GM21576 (cell line): ENCODE data around the gene DNMT3B.
"Not testable (repeated sequence)": the region's sequence is repeated elsewhere in the genome, so short reads cannot be mapped to it uniquely, and the experiment has no call there.

Experiments
- ATAC-seq: cut with Tn5 transposase; IDR thresholded peaks from one replicate; pipeline ENCODE4 v1.9.1; 2021; ENCODE audit warnings: mild to moderate bottlenecking, moderate library complexity; ENCODE audit not compliant: unreplicated experiment

Gene DNMT3B

DNA sequence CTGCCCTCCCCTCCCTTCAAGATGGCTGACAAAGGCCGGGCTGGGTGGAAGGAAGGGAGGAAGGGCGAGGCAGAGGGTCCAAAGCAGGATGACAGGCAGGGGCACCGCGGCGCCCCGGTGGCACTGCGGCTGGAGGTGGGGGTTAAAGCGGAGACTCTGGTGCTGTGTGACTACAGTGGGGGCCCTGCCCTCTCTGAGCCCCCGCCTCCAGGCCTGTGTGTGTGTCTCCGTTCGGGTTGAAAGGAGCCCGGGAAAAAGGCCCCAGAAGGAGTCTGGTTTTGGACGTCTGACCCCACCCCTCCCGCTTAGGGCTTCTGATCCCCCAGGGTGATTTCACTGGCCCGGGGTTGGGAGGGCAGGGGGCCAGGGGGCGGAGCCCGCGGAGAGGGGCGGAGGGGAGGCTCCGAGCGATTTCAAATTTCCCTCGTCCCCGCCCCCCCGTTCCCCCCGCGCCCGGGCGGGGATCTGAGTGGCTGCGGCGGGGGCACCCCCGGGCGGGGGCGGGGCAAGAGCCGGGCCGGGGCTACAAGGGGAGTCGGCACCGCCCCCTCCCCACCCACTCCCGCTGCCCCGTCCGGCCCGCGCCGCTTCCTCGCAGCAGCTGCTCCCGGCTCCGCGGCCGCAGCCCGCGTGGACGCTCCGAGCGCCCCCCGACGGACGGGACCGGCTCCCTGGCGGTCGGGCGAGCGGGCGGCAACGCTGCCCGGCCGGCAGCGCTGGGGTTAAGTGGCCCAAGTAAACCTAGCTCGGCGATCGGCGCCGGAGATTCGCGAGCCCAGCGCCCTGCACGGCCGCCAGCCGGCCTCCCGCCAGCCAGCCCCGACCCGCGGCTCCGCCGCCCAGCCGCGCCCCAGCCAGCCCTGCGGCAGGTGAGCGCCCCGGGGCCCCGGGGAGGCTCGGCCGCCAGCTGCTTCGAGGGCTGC is at the start of gene DNMT3B:
DNMT3B (plus strand) TSS at position 555 of the 923 bp plus-strand sequence. CDS start 17,939 bp downstream, outside the sequence.
- ATAC-seq = peak; percentile 61

DNA sequence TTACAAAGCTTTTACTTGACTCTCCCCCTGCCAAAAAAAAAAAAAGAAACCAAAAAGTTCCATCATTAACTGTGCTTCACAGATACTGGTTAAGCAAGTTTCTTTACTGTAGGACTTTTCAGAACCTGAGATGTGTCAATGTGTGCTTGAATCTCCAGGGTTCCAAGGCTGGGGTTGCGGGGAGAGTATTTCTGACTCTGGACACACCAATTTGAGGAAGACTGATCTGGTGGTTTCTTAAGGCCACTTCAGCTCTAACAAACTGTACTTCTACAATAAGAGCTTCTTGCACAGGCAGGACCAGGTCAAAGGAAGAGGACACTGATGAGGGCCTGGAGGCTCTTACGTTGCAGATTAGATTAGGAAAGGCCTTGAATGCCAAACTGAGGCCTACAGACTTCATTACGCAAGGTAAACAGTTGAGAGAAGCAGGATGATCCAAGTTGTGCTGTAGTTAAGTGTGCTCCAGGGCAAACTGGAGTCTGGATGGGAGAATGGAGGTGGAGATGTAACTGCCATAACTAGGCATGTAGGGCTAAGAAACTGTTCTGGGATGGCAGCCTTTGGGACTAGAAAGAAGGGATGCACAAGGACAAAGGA is 43.3 kb upstream of the DNMT3B start:
- no peak for ATAC-seq

DNA sequence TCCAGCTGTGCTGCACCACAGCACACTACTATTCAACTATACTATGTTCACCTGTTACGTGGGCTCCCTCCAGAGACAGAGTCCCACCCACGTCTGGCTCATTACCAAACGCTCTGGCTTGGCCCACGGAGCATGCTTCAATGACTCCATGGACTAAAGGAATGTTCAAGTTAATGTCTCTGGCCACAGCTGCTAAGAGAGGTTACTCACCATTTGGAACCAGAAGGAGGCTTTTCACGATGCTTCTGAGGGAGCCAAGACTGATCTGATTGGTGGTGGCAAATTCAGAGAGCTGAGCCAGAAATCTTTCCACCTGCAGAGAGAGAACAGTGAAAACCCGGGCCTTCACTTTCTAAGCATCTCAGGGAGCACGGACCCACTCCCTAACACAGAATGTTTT is 34.5 kb upstream of the DNMT3B start:
- ATAC-seq = no peak

DNA sequence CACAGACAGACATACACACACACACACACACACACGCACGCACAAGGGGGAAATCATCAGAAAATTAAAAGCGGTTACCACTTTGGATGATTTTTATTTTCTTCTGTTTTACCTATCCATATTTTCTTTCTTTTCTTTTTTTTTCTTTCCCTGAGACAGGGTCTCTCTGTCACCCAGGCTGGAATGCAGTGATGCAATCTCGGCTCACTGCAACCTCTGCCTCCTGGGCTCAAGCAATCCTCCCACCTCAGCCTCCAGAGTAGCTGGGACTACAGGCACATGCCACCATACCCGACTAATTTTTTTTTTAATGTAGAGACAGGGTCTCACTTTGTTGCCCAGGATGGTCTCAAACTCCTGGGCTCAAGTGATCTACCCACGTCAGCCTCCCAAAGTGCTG is 33.8 kb upstream of the DNMT3B start:
- ATAC-seq = not testable (repeated sequence)

DNA sequence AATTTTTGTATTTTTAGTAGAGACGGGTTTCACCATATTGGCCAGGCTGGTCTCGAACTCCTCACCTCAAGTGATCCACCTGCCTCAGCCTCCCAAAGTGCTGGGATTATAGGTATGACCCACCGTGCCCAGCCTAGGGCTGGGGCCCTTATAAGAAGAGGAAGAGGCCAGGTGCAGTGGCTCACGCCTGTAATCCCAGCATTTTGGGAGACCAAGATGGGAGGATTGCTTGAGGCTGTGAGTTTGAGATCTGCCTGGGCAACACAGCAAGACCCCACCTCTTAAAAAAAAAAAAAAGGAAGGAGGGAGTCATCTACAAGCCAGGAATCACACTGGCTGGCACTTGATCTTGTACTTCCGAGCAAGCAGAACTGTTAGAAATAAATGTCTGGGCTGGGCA is 32.9 kb upstream of the DNMT3B start:
- ATAC-seq = not testable (repeated sequence)

DNA sequence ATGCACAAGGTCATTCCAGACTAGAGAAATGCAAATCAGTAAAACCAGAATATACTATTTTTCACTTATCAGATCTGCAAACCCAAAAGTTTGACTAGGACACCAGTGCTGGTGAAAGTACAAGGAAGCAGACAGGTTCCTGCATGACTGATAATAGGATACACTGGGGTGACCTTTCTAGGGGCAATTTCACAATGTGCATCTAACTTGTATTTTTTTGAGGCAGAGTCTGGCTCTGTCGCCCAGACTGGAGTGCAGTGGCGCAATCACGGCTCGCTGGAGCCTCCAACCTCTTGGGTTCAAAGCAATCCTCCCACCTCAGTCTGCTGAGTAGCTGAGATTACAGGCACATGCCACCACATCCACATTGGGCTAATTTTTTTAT is 30.3 kb upstream of the DNMT3B start:
- ATAC-seq = no peak

DNA sequence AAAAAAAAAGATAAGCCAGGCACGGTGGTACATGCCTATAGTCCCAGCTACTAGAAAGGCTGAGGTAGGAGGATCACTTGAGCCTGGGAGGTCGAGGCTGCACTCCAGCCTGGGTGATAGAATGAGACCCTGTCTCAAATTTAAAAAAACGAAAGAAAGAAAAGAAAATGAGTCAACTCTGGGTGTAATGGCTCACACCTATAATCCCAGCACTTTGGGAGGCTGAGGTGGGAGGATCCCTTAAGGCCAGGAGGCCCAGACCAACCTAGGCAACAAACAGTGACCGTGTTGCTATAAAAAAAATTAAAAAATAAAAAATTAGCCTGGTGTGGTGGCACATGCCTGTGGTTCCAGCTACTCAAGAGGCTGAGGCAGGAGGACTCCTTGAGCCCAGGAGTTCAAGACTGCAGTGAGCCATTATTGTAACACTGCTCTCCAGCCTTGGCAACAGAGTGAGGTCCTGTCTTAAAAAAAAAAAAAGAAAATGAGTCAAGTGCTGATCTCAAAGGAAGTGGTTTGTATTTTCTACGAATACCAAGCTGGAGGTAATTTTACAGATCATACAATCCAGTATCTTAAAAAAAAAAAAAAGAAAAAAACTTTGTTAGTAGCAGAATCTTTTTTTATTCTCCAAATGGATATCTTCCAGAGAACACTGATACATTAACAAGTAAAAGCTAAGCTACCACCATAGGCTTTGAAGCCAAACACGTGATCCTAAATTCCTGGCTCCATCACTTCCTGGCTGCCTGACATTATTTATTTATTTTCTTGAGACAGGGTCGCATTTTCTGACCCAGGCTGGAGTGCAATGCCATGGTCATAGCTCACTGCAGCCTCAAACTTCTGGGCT is 24.6 kb upstream of the DNMT3B start:
- no peak for ATAC-seq

DNA sequence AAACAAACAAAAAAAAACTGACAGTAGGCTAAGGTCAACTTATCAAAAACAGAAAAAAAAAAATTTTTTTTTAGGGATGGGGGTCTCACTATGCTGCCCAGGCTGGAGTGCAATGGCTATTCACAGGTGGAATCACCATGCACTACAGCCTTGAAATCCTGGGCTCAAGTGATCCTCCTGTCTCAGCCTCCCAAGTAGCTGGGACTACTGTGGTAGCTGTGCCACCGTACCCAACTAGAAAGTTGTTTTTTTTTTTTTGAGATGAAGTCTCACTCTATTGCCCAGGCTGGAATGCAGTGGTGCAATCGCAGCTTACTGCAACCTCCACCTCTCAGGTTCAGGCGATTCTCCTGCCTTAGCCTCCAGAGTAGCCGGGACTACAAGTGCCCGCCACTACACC is 21.0 kb upstream of the DNMT3B start:
- no peak for ATAC-seq

DNA sequence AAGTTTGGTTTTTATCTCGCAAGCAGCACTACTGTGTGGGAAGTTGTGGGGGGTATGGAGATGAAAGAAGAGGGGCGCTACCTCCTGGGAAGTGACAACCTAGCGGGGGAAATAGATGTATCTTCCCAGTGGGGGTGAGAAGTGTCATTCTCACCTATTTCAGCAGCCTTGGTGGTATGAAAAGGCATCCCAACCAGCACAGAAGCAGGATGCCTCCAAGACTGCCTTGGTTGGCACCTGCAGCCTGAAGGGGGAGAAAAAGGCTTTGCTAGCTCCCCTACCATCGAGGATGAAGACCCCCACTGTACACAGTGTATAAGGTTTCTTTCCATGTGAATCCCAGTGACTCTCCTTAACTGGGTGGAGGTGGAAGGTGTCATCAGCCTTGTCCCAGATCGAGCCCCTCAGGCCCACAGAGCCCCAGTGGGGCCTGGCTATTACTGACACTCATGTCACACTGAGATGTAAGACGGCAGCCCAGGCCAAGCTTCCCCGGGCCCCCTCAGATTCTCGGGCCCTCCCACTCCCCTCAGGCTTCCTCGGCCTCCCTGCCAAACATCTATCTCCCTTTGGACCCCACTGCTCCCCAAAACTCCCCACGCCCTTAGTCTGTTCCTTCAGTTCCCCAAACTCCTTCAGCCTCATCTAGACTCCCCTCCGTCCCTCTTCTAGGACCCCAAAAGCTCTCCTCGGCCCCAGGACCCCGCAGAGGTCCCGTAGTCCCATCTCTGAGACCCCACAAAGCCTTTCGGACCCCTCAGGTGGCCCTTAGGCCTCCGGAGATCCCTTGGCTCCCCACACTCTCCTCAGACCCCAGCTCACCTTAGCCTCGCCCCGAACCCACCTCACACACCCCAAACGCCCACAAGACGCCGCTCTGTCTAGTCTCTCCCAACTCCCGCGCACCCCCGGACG is 19.6 kb upstream of the DNMT3B start:
- ATAC-seq = no peak

DNA sequence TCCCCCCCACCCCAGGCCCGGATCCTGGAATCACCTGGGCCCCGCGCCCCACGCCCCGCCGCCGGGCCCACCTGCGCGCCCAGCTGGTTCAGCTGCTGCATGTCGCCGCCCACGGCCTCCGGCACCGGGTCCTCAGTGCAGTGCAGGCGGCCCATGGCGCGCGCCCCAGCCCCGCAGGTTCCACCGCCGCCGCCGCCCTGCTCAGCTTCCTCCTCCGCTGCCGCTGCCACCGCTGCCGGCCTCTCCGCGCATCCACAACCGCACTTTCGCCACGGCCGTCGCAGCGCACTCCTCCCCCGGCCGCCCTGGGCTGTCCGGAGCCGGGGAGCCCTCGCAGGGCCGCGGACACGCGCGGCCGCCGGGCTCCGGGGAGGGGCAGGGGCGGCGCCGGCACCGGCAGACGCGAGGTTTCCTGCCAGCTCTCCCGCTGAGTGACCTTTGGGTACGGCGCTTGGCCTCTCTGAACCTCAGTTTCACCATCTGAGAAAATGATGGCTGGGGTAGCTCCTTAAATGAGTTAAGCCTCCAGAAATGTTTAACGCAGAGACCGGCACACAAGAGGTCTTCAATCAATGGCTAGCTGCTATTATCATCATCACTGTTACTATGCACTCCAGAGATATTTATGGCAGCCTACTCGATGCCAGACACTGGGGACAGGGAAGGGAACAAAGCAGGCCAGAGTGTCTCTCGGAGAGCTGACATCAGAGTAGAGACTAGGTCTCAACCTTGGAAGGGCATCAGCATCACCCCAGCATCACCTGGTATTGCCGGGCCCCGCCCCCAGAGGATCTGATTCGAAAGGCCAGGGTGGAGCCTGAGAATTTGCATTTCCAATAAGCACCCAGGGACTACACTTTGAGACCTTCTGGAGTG is 18.7 kb upstream of the DNMT3B start, which contains the start of gene COMMD7:
COMMD7 (minus strand) TSS at position 231 of the 876 bp plus-strand sequence; CDS start at position 155, 76 bp downstream.
- peak; percentile 67 for ATAC-seq

DNA sequence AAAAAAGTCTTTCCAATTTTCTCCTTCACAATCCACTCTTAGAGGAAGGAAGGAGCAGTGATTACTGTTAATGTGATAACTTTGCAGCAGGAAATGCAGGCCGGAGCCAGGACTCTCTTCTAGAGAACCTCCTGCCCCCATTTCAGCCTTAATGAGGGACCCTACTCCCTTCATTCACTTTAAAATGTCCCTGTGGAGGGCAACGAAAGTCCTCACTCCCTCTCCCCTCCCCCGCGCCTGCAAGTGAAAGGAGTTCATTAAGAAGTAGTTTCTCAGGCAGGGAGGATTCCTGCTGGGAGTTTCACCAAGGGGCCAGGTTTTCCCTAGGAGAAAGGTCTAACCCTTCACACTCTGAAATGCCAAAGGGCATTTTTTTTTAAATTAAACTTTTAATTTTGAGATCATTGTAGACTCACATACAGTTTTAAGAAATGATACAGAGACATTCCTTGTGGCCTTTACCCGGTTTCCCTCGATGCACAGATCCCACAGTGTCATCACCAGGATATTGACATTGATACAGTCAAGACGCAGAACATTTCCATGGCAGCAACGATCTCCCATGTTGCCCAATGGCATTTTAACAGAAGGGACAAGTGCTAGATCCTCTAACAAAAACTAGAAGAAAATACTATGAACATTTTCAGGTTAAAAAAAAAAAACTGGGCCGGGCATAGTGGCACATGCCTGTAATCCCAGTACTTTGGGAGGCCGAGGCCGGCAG is 12.1 kb upstream of the DNMT3B start:
- no peak for ATAC-seq

DNA sequence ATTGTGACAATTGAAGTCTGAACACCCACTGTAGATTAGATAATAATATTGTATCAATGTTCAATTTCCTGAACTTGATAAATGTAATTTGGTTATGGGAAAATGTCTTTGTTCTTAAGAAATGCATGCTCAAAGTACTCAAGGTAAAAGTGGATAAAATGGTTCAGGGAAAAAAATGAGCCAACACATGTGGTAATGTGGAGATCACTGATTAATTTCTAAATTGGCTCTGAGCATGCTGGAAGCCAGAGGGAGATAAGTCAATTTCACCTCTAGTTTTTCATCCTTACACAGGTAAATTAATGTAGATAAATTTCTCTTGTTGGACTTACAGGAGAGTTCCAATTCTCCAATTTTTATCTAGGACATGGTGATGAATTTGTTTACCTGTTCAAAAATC is 10.9 kb upstream of the DNMT3B start:
- ATAC-seq = no peak

DNA sequence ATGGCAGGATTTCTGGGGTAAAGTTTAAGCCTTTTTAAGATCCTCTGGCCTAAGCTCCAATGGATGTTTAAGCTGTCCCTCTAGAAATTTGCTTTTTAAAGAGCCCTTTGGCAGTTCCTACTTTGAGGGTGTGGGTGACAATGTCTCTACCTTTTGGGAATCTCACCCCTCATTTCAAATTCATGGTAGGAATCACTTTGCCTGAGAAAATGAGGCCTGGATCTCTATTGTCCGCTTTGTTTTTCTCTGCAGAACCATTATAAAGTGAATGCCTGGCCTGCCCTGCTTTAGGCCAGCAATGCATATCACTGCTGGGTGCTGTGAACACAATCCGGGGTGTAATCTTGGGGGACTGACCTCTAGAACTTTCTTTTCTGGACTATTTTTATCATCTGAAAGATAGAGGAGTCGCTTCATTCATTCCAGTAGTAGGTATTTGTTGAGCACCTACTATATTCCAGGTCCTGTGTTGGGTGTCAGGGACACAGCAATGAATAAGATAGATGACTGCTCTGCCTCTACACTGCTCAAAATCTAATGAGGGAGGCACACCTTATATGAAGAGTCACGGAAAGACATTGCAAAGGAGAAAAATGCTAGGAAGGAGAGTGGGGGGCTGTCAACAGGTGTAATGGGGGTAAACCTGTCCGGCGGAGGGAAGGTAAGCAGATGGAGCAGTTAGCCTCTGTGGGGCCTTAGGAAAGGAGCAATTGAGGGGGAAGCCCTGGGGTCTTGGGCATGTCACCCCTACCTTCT is 10.3 kb upstream of the DNMT3B start:
- no peak for ATAC-seq

DNA sequence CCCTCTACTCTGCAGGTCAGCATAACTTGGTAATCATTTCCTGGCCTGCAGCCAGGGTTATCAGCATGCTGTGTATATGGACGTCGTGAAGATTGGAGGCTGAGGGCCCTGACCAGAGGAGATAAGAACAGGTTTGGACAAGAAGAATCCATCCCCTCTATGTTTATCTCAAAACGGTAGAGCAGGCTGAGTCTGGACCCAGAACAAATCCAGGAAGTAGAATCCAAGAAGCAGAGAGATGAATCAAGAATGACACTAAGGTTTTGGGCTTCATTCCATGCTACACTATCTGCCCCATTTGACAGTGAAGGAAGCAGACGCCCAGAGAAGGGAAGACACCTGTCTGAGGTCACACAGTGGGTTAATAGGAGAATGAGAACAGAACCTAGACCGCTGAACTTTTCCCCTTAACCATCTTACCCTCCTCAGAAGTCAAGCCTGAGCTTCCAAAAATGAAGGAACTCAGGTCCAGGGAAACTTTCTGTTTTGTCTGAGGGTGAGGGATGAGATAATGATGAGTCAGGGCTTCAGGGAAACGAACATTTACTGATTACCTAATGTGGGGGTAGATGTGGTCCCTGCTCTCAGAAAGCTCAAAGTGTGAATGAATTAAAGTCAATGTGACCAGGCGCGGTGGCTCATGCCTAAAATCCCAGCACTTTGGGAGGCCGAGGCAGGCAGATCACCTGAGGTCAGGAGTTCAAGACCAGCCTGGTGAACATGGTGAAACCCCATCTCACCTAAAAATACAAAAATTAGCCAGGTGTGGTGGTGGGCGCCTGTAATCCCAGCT is 9.5 kb upstream of the DNMT3B start:
- no peak for ATAC-seq

DNA sequence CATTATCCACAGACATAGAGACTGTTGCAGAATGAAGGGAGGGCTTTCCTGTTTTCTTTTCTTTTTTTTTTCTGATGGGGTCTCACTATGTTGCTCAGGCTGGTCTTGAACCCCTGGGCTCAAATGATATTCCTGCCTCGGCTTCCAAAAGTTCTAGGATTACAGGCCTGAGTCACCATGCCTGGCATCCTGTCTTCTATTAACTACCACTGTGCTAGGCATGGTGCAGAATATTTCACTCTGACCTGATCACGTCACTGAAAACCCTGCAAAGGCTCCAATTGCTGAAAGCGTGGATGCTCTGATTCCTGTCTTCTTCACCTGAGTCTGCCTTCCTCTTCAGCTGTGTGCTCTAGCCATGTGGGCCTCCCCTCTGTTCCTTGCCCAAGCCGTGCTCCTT is 8.5 kb upstream of the DNMT3B start:
- ATAC-seq = no peak

DNA sequence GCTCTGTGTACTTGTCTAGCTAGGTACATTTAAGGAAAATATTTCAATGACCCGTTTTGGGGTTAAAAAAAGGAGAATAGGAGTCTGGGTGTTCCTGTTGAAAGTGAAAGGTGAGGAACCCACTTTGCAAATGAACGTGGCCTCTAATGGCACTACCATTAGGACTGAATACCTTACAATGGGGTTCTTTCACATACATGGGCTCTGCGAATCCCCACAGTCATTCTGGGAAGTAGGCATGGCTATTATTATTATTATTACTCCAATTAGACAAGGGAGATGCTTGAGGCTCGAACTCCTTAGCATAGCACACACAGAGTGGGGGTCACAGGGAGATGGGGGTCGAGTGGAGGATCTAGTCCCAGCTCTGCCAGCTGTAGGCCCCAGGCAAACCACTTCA is 6.0 kb upstream of the DNMT3B start:
- ATAC-seq = no peak

DNA sequence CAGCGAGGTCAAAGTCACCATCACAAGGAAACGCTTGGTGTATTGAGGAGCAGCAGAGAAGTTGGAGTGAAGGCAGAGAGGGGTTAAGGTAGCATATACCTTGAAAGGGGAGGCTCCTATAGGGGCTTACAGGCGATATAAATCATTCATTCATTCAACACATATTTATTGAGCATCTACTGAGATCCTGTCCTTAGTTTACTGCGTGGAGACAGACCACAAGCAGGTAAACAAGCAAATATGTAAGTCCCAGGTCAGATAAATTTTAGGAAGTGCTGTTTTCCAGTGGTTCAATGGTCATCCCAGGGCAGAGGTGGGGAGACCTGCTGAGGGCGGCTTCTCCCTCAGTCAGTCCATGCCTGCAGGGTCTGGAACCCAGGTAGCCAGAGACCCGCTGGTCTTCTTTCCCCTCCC is 761 bp upstream of the DNMT3B start:
- ATAC-seq = no peak
